GM13976 (cell line): ENCODE results near the gene CKAP5.

Experiments used
- DNase-seq: peaks from one replicate; pipeline ENCODE4 v3.0.0; 2012; ENCODE audit warnings: low spot score
- CTCF ChIP-seq: IDR thresholded peaks from 2 replicates; pipeline ENCODE4 v1.5.1; 2012; ENCODE audit warnings: borderline replicate concordance, mild to moderate bottlenecking; ENCODE audit not compliant: insufficient read depth; ENCODE audit errors: extremely low read depth, missing control alignments, control extremely low read depth
- in situ Hi-C: fragments of 300-500 bp; cut with MboI; formaldehyde crosslinking; loops from one replicate; pipeline ENCODE4 v1.12.0; 2022; ENCODE audit warnings: low sequenced_read_pairs, mixed read lengths, inconsistent platforms; ENCODE audit not compliant: unreplicated experiment

Gene CKAP5

DNA sequence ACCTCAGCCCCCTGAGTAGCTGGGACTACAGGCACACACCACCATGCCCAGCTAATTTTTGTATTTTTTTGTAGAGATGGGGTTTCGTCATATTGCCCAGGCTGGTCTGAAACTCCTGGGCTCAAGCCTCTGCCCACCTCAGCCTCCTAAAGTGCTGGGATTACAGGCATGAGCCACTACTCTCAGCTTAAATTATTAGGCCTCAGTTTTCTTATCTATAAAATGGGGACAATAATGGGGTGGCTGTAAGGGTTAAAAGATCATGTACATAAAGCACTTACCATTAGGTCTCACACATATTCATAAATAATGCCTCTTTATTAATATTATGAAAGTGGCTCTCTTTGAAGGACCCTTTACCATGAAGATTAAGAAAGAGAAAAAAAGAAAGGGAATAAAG, 31.5 kb upstream of the CKAP5 start:
- in situ Hi-C loops: no loop called here
- DNase-seq: no peak
- no peak for TF ChIP-seq CTCF

DNA sequence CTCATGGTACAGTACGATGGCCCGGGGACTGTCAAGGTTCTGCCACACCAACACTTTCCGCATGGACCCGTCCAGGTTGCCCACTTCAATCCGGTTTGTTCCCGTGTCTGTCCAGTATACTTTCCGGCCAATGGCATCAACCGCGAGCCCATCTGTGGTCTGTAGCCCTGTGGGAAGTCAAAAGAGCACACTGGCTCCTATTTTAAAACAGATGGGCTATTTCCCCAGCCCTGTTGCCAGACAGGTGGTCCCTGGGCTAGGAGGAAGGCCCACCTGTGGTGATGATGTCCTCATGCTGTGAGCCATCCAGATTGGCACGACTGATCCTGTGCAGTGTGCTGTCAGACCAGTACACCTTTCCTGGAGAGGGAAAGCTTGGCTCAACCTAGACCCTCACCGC, 30.4 kb upstream of the CKAP5 start:
- no peak for DNase-seq
- in situ Hi-C loops: no loop called here
- TF ChIP-seq CTCF: no peak

DNA sequence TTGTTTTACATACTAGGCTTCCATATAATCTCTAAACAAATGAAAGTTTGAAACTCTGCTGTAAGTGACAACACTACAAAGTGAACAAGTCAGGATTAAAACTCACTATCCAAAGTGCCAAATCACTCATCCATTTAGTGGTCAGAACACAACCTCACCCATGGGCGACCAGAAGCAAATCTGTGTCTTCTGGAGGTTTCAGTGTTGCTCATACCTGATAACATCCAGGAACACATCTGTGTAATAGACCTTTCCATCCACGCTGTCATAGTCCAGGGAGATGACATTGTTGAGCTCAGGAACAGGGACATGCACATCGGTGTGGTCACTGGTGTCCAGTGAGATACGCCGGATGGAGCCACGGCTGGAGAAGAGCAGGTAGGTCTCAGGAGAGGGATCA, 28.5 kb upstream of the CKAP5 start:
- DNase-seq: no peak
- in situ Hi-C loops: no loop called here
- TF ChIP-seq CTCF: no peak

- in situ Hi-C loops: no loop called here
- TF ChIP-seq CTCF: no peak
- no peak for DNase-seq
Observed at GRCh38 chr11:46868912-46869311, 22.8 kb upstream of the CKAP5 start.

DNA sequence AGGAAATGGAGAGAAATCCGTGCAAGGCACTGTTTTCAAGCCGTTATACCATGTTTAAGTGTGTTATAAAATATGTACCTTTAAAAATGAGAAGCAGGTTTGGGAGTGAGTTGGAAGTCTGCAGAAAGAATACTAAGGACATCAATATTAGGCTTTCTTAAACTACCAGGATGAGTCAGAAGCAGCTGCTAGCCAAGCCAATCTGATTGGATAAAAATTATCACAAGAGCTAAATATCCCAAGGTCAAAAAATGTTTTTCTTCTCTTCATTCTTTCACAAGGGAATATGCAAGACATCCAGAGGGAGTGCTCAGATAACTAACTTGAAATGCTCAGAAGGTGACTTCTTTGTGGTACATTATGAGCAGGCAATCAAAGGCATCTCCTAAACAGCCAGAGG, 19.3 kb upstream of the CKAP5 start:
- DNase-seq: no peak
- in situ Hi-C loops: no loop called here
- no peak for TF ChIP-seq CTCF

DNA sequence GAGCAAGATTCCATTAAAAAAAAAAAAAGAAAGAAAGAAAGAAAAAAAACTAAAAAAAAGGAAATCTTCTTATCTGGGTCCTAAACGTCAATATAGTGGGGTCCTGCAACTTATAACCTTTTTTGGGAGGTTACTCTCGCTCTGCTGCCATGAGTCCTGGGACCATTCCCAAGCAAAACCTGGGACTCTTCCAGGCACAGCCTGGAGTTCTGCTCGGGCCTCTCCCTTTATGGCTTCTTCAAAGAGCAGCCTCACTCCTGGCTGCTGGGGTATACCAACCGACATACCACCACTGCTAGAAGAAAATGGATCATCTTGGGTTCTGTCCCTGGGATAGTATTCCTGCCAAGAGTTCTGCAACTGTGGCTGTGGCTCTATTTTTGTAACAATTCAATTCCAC, 14.1 kb upstream of the CKAP5 start:
- no peak for TF ChIP-seq CTCF
- no peak for DNase-seq
- in situ Hi-C loops: no loop called here
